NCI-H69 (cell line): ENCODE data around the gene EMC9.
A peak's percentile ranks its signal among the peaks of the same experiment; 100 is the strongest.

ENCODE experiments used
- DNase-seq: peaks from one replicate; lab custom pipeline; 2025; lab: John Stamatoyannopoulos, UW

The EMC9 gene, protein sequence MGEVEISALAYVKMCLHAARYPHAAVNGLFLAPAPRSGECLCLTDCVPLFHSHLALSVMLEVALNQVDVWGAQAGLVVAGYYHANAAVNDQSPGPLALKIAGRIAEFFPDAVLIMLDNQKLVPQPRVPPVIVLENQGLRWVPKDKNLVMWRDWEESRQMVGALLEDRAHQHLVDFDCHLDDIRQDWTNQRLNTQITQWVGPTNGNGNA

GRCh38 chr14:24141097-24141880, at the start of gene EMC9:
TSS of gene EMC9 (minus strand) at chr14:24141591. CDS start at chr14:24141304, 287 bp downstream.
- DNase-seq, result peak; percentile 100

- DNase-seq, result no peak
These were observed 49.0 kb upstream of the EMC9 start for GRCh38 chr14:24190416-24190815.

DNA sequence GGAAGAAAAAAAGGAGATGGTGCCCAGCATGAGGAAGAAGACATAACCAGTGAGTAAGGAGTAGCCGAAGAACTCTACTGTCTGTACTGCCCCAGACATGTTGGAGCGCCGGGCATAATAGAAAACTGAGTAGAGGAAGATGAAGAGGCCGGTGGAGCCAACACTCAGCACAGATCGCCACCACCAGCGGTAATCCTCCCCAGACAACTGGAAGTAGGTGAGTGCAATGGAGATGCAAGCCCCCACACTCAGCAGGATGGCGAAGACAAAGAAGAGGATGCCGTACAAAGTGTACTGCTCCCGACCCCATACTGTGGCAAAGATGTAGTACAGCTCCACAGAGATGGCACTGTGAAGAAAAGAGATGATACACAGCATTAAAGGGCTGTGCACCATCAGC, 48.1 kb upstream of the EMC9 start:
- DNase-seq, result no peak

GRCh38 chr14:24189059-24189375, 47.6 kb upstream of the EMC9 start:
- DNase-seq, result no peak

- peak; percentile 99 for DNase-seq
These were observed 47.1 kb upstream of the EMC9 start, which contains the start of gene IPO4 for GRCh38 chr14:24188251-24189058. TSS of gene IPO4 (minus strand) at chr14:24188816. CDS start at chr14:24188787, 29 bp downstream.

GRCh38 chr14:24187539-24187915, 46.1 kb upstream of the EMC9 start:
- no peak for DNase-seq

GRCh38 chr14:24186831-24187538, 45.6 kb upstream of the EMC9 start:
- no peak for DNase-seq

DNA sequence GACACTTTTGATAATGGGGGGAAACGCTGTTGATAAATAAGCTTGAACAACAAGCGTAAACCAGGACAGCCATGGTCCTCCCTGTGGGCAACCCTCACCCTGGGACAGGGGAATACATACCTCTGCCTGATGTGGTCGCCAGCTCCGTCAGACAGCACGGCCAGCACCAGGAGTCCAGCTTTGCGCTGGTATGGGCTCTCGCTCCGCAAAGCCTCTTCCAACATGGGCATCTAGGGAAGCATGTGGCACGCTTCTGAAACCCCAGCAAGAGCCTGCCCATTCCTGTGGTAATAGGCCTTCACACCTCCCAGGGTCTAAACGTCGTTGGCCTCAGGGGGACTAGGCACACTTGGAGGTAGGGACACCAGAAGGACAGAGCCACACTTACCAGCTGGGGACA, 44.4 kb upstream of the EMC9 start:
- no peak for DNase-seq

- no peak for DNase-seq
These were observed 43.6 kb upstream of the EMC9 start for GRCh38 chr14:24185026-24185425.

DNA sequence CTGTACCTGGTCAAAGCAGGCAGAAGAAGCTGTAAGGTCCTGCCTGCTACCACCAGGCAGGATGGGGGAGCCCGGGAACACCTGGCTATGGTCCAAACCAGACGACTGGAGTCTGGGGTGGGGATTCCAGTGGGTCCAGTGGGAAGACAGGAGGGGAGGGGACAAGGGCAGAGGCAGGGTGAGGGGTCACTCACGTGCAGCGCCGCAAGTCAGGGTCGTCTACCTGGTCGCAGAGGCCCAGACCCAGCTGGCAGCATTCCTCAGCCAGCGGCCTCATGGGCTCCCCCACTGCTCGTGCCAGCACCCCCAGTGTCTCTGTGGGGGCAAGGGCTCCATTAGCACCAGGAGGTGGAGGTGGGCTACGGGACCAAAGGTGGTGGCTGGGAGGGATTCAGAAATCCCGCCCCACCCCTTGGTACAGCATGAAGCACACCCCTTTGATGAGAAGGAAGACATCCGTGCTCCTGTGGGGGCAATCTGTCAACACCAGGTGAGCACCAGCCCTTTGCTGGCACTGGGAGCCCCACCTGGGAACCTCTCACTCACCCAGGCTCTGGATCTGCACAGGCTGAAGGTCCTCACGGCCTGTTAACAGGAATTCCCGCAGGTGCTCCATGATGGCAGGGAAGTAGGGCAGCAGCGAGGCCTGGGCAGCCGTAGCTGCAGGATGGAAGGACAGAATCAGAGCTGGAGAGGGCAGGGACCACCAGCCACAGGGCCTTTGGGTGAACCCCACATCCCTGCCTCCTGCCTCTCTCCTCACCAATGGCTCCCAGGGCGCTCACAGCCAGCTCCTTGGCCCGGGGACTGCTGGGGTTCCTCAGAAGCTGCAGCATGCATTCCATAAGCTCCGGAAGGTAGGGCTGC, 42.9 kb upstream of the EMC9 start:
- no peak for DNase-seq

GRCh38 chr14:24183014-24183481, 41.7 kb upstream of the EMC9 start:
- DNase-seq, result no peak

- DNase-seq, result no peak
These were observed 40.9 kb upstream of the EMC9 start for GRCh38 chr14:24182110-24182882.

DNA sequence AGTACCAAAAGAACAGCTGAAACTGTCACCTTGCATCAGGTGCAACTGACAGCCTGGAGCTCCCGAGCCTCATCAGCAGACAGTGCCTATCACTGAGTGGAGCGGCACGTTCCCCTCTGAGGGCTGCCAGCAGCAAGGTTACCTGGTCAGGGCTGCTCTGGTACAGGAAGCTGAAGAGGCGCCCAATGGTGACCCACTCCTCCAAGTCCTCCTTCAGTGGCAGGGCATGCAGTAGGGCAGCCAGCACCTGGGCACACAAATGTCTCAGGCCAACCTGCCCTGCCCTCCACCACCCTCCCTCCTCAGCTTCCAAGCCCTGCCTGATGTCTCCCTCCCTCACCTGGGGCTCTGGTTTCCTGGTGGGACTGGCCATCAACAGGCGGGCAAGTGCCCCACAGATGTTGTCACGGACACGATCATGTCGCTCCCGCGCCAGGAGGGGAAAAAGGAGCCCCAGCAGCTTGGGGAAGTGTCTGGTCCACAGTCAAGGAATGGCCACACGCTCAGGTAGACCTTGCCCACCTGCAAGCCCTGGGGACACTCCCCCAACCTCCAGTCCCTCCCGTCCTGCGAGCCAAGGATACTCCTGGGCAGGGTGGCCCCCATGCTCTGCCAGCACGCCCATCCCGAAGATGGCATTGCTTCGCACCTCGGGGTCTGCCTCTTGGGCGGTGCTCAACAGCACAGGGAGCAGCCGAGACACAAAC, 40.1 kb upstream of the EMC9 start:
- no peak for DNase-seq

- peak; percentile 58 for DNase-seq
These were observed 38.8 kb upstream of the EMC9 start for GRCh38 chr14:24179961-24180796.

DNA sequence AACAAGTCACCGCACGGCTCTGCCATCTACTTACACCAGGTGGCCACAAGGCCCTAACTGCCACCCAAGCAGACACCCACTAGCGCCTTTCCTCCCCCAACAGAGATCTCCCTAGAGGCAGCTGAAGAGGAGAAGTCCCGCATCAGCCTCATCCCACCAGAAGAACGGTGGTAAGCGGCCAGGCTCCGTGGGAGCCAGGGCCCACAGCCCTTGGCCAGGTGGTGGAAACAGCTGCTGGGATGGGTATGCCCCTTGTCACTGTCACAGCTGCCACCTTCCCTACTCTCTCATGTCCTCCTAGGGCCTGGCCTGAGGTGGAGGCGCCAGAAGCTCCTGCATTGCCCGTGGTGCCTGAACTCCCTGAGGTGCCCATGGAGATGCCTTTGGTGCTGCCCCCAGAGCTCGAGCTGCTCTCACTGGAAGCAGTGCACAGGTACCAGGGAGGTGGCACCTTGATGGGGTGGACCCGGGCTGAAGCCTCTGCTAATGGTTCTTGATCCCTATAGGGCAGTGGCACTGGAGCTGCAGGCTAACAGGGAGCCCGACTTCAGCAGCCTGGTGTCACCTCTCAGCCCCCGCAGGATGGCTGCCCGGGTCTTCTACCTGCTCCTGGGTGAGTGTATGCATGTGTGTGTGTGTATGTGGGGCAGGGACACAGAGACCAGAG, 38.0 kb upstream of the EMC9 start:
- DNase-seq, result peak; percentile 43

DNA sequence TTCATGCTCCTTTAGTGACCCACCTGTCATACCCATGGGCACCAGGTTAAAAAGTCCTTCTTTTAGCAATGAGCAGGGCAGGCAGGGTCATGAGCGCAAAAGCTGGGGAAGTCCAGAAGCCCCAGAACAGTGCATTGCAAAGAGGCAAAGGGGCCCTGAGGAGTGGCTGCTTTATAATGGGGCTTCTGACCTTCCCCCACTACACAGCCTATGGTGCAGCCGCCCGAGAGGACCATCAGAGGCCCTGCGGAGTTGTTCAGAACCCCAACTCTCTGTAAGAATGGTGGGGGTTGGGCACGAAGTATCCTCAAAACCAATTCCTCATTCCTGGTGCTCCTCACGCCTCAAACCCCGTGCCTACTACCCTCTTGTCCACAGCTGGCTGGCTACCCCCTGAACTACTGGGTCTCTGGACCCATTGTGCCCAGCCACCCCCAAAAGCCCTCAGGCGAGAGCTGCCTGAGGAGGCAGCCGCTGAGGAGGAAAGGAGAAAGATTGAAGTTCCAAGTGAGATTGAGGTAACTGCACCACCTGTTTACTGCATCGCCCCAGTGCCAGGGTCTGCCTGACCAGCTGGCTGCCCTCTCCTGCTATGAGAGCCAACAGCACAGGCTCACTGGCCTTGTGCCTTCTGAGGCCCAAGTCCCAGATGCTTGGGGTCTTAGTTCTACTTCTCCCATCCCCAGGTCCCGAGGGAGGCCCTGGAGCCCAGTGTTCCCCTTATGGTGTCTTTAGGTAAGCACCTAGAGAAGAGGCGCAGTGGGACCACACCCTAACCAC, 37.2 kb upstream of the EMC9 start:
- DNase-seq, result no peak

- no peak for DNase-seq
These were observed 36.5 kb upstream of the EMC9 start for GRCh38 chr14:24177891-24178290.
